K562 (cell line): Measurements from ENCODE around the gene TMEM229B. TPM values are rescaled to one million over a fixed set of nuclear protein-coding genes. Genes with fewer than 3 reads are reported as not detected.

Experiments
- CHD1 ChIP-seq: fragments of 200-600 bp; sonication (generic); IDR thresholded peaks from one replicate; pipeline ENCODE4 v1.6.1; 2012; ENCODE audit warnings: mild to moderate bottlenecking, moderate library complexity, low read length, inconsistent platforms
- DPF2 ChIP-seq: fragments of 450-650 bp; IDR thresholded peaks from 2 replicates; pipeline ENCODE4 v1.6.1; 2016
- ELF2 ChIP-seq: fragments of 250-450 bp; sonication (Bioruptor Pico); IDR thresholded peaks from 2 replicates; pipeline ENCODE4 v1.5.0; 2021; ENCODE audit warnings: mild to moderate bottlenecking
- FOXJ2 ChIP-seq: fragments of 200-800 bp; sonication (Bioruptor generic); IDR thresholded peaks from 2 replicates; pipeline ENCODE4 v1.6.1; 2016; ENCODE audit warnings: missing genetic modification characterization, missing compliant biosample characterization
- FUS ChIP-seq: fragments of 200-400 bp; formaldehyde crosslinking; optimal IDR thresholded peaks from 2 replicates; pipeline ENCODE3; 2017; ENCODE audit warnings: low read depth, low read length
- GABPB2 ChIP-seq: fragments of 250-450 bp; sonication (Bioruptor Pico); conservative IDR thresholded peaks from 2 replicates; pipeline ENCODE4 v1.5.1; 2021; ENCODE audit warnings: mild to moderate bottlenecking
- NFIC ChIP-seq: fragments of 450-650 bp; IDR thresholded peaks from 2 replicates; pipeline ENCODE4 v1.6.1; 2017; ENCODE audit warnings: mild to moderate bottlenecking, inconsistent platforms
- NFIX ChIP-seq: fragments of 250-450 bp; sonication (Bioruptor Pico); IDR thresholded peaks from 2 replicates; pipeline ENCODE4 v1.4.0; 2020; ENCODE audit warnings: low read depth, mild to moderate bottlenecking, moderate library complexity
- RBBP5 ChIP-seq: fragments of 200-600 bp; sonication (generic); IDR thresholded peaks from 2 replicates; pipeline ENCODE4 v1.6.1; 2012; ENCODE audit warnings: borderline replicate concordance, mild to moderate bottlenecking, low read length, control low read depth, inconsistent platforms; ENCODE audit not compliant: insufficient read depth, poor library complexity, severe bottlenecking
- RBM39 ChIP-seq: fragments of 200-400 bp; formaldehyde crosslinking; optimal IDR thresholded peaks from 2 replicates; pipeline ENCODE3; 2018; ENCODE audit warnings: low read depth, low read length
- RCOR1 ChIP-seq, 2 experiments: IDR thresholded peaks; 2 replicates each; pipeline ENCODE4 v1.6.1; 2012; ENCODE audit warnings: low read depth in 2 of 2, low read length in 2 of 2, borderline replicate concordance in 1 of 2, improper control_type of control experiment in 1 of 2
- SMARCB1 ChIP-seq: IDR thresholded peaks from 2 replicates; pipeline ENCODE4 v1.6.1; 2011; ENCODE audit warnings: improper control_type of control experiment, low read depth; ENCODE audit not compliant: insufficient read length
- ZNF121 ChIP-seq: sonication (generic); formaldehyde crosslinking; conservative IDR thresholded peaks from 2 replicates; pipeline ENCODE4 v1.8.0; 2022; ENCODE audit warnings: missing genetic modification reagents
- ZNF586 ChIP-seq: fragments of 450-650 bp; formaldehyde crosslinking; conservative IDR thresholded peaks from 2 replicates; pipeline ENCODE4 v1.4.0; 2020; ENCODE audit warnings: mild to moderate bottlenecking, moderate library complexity
- polyA plus RNA-seq, 8 experiments: library from polyadenylated mRNA; depleted of rRNA in 4 of 8; stranded (reverse) in 5 of 8; unstranded in 3 of 8; fragments of >200 nt; fragmentation: Nextera tagmentation in 2 of 8; fragmentation: Illumina TruSeq in 1 of 8; extraction: Ambion mirVana in 2 of 8; extraction: Trizol in 1 of 8; gene quantifications; 2 replicates each; pipeline versions ENCODE4 v1.2.1 to v1.2.3, GENCODE V29; 2011 to 2014; ENCODE audit warnings: inconsistent platforms in 1 of 8, missing spikeins in 1 of 8
- total RNA-seq, 7 experiments: library from RNA; depleted of rRNA in 6 of 7; stranded (reverse); fragments of >200 nt in 6 of 7; fragmentation: Illumina TruSeq in 2 of 7; extraction: Trizol in 2 of 7; gene quantifications; 2 replicates each; pipeline versions ENCODE4 v1.2.1 to v1.2.3, GENCODE V29; 2011 to 2021; ENCODE audit warnings: low replicate concordance in 1 of 7
- TF ChIP-seq, protein P1 (sequence below): fragments of 450-650 bp; IDR thresholded peaks from 2 replicates; pipeline ENCODE4 v1.6.1; 2016; ENCODE audit warnings: antibody characterized with exemption
- TF ChIP-seq, protein P2 (sequence below): fragments of 250-450 bp; sonication (Bioruptor Pico); IDR thresholded peaks from 2 replicates; pipeline ENCODE4 v1.5.0; 2020; ENCODE audit warnings: mild to moderate bottlenecking
- TF ChIP-seq, protein P3 (sequence below), 2 experiments: fragments of 150-350 bp in 1 of 2; IDR thresholded peaks; 2 replicates each; pipeline ENCODE4 v1.6.1; 2012 to 2016; ENCODE audit warnings: low read depth in 2 of 2, low read length in 2 of 2, mild to moderate bottlenecking in 1 of 2, moderate library complexity in 1 of 2
- TF ChIP-seq, protein P4 (sequence below), 2 experiments: fragments of 250-450 bp in 1 of 2; fragments of 450-650 bp in 1 of 2; sonication (Bioruptor Pico) in 1 of 2; IDR thresholded peaks; 2 replicates each; pipeline versions ENCODE4 v1.6.1 to v1.8.0; 2016 to 2021; ENCODE audit warnings: mild to moderate bottlenecking in 2 of 2, moderate library complexity in 2 of 2, missing compliant biosample characterization in 1 of 2, missing genetic modification characterization in 1 of 2
- TF ChIP-seq, protein P5 (sequence below), 3 experiments: IDR thresholded peaks in 2 of 3; conservative IDR thresholded peaks in 1 of 3; 2 replicates each; pipeline ENCODE4 v1.5.1; 2011 to 2012; ENCODE audit warnings: low read length in 3 of 3, mild to moderate bottlenecking in 3 of 3, control low read depth in 2 of 3, improper control_type of control experiment in 1 of 3, inconsistent platforms in 1 of 3, low read depth in 1 of 3, mixed read lengths in 1 of 3, moderate library complexity in 1 of 3; ENCODE audit not compliant: insufficient read depth in 2 of 3

The TMEM229B gene
- total and polyA plus RNA-seq, 9 of the 15 experiments (the other 6 are each of a cell fraction or from before 2014, with no cell fraction given), result not detected

DNA sequence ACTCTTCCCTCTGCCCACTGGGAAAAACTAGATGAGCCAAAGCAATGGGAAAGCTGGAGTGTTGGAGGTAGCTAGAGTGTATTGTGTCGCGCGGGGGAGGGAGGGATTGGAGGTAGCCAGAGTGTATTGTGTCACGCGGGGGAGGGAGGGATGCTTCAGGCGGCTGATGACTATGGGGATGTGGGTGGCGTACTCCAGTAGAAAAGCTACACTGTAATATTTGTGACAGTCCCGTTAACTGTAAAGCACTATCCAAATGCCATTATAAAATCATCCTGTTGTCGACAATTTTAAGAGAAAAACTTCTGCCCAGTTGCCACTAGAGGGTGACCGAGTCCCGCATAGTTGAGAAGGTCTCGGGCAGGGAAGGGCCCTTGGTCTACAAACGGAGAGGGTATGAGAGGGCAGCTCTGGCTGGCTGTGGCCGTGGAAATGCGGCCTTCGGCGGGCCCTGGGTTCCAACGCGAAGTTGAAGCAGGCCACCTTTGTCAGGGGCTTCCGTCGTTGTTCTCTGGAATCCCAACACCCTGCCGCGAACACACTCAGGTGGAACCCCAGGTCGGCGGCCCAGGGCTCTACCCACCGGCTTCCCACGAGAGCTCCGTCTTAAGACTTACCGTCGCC, 61.4 kb downstream of the TMEM229B start (continued):
- TF ChIP-seq DPF2 (0 out of 2 replicates have a peak, but pooled peaks have one; percentile 20), CHD1 (no peak), GABPB2 (CRISPR knock-in tag) (no peak), RCOR1 (IDR thresholded peaks at IDR 0.05; ENCODE audit: borderline replicate concordance in 1 of 2, low read depth in 2 of 2, low read length in 2 of 2) (peak in 1 of 2 experiments; percentile 50; a peak in 1 of 4 replicates), SMARCB1 (no peak), ZNF121 (no peak), RBBP5 (no peak), NFIX (CRISPR knock-in tag) (no peak), ELF2 (CRISPR knock-in tag) (no peak), RBM39 (no peak), FOXJ2 (tag) (no peak), FUS (no peak), ZNF586 (CRISPR knock-in tag) (no peak), NFIC (no peak)
- TF ChIP-seq, protein P1, sequence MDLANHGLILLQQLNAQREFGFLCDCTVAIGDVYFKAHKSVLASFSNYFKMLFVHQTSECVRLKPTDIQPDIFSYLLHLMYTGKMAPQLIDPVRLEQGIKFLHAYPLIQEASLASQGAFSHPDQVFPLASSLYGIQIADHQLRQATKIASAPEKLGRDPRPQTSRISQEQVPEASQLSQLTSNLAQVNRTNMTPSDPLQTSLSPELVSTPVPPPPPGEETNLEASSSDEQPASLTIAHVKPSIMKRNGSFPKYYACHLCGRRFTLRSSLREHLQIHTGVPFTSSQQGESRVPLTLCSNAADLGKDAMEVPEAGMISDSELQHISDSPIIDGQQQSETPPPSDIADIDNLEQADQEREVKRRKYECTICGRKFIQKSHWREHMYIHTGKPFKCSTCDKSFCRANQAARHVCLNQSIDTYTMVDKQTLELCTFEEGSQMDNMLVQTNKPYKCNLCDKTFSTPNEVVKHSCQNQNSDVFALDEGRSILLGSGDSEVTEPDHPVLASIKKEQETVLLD, result no peak
- TF ChIP-seq, protein P2, sequence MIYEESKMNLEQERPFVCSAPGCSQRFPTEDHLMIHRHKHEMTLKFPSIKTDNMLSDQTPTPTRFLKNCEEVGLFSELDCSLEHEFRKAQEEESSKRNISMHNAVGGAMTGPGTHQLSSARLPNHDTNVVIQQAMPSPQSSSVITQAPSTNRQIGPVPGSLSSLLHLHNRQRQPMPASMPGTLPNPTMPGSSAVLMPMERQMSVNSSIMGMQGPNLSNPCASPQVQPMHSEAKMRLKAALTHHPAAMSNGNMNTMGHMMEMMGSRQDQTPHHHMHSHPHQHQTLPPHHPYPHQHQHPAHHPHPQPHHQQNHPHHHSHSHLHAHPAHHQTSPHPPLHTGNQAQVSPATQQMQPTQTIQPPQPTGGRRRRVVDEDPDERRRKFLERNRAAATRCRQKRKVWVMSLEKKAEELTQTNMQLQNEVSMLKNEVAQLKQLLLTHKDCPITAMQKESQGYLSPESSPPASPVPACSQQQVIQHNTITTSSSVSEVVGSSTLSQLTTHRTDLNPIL, result no peak
- TF ChIP-seq, protein P3, sequence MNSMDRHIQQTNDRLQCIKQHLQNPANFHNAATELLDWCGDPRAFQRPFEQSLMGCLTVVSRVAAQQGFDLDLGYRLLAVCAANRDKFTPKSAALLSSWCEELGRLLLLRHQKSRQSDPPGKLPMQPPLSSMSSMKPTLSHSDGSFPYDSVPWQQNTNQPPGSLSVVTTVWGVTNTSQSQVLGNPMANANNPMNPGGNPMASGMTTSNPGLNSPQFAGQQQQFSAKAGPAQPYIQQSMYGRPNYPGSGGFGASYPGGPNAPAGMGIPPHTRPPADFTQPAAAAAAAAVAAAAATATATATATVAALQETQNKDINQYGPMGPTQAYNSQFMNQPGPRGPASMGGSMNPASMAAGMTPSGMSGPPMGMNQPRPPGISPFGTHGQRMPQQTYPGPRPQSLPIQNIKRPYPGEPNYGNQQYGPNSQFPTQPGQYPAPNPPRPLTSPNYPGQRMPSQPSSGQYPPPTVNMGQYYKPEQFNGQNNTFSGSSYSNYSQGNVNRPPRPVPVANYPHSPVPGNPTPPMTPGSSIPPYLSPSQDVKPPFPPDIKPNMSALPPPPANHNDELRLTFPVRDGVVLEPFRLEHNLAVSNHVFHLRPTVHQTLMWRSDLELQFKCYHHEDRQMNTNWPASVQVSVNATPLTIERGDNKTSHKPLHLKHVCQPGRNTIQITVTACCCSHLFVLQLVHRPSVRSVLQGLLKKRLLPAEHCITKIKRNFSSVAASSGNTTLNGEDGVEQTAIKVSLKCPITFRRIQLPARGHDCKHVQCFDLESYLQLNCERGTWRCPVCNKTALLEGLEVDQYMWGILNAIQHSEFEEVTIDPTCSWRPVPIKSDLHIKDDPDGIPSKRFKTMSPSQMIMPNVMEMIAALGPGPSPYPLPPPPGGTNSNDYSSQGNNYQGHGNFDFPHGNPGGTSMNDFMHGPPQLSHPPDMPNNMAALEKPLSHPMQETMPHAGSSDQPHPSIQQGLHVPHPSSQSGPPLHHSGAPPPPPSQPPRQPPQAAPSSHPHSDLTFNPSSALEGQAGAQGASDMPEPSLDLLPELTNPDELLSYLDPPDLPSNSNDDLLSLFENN (IDR thresholded peaks at IDR 0.05; ENCODE audit: low read depth in 2 of 2, low read length in 2 of 2), result no peak
- TF ChIP-seq, protein P4, sequence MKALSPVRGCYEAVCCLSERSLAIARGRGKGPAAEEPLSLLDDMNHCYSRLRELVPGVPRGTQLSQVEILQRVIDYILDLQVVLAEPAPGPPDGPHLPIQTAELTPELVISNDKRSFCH (CRISPR knock-in tag; IDR thresholded peaks at IDR 0.05), result no peak
- TF ChIP-seq, protein P4 (tag; IDR thresholded peaks at IDR 0.05), result no peak
- TF ChIP-seq, protein P5, sequence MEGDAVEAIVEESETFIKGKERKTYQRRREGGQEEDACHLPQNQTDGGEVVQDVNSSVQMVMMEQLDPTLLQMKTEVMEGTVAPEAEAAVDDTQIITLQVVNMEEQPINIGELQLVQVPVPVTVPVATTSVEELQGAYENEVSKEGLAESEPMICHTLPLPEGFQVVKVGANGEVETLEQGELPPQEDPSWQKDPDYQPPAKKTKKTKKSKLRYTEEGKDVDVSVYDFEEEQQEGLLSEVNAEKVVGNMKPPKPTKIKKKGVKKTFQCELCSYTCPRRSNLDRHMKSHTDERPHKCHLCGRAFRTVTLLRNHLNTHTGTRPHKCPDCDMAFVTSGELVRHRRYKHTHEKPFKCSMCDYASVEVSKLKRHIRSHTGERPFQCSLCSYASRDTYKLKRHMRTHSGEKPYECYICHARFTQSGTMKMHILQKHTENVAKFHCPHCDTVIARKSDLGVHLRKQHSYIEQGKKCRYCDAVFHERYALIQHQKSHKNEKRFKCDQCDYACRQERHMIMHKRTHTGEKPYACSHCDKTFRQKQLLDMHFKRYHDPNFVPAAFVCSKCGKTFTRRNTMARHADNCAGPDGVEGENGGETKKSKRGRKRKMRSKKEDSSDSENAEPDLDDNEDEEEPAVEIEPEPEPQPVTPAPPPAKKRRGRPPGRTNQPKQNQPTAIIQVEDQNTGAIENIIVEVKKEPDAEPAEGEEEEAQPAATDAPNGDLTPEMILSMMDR (IDR thresholded peaks at IDR 0.05 in 2 of 3, conservative IDR thresholded peaks at IDR 0.05 in 1 of 3; ENCODE audit: insufficient read depth in 2 of 3, low read depth in 1 of 3, low read length in 3 of 3), result peak; percentile 69 to 77 (median 75)
